Stimulated activated CD4-positive, alpha-beta T cell treated with anti-CD3 and anti-CD28 coated beads, Interleukin-2, amount 100 ng/mL, for 4 hours (primary cell): ENCODE data around the gene ANKRD11.

Source experiments
- DNase-seq: peaks from one replicate; pipeline ENCODE4 v3.0.0-alpha.2; 2020; ENCODE audit warnings: low read depth

ANKRD11 gene

DNA sequence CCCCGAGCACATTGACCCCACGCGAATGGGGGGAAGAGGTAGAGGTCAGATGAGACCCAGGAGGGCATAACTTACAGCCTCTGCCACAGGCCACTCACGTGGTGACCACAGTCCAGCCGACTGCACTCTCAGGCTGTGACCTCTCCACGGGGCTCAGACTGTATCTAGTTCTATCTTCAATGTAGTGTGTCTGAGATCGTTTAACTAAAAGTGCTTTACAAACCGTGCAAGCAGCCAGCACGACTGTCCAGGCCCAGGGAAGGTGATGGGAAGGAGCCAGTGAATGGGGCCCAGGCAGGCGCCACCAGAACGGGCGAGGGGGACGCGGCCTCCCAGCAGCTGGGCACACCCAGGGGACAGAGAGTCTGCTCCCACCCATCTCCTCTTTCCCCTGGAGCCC, 108.6 kb downstream of the ANKRD11 start:
- no peak for DNase-seq

GRCh38 chr16:89380681-89381080, 109.7 kb downstream of the ANKRD11 start:
- DNase-seq: no peak

GRCh38 chr16:89378947-89379771, 111.2 kb downstream of the ANKRD11 start:
- DNase-seq: no peak

DNA sequence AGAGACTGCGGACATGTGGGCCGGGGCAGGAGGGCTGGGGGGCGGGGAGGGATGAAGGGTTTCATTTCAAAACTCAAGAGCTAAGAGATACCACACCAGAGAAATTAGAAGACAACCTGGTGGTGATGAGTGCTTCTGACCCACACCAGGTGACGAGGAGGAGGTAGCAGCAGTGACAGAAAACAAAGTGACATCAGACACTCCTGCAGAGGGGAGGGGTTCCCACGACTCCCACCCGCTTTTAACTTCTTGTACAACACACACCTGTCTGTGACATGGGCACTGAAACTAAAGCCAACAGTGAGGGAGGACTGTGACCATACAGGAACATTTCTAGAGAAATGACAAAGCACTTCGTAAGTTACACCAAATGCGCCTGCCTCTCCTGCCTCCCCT, 112.9 kb downstream of the ANKRD11 start:
- no peak for DNase-seq

DNA sequence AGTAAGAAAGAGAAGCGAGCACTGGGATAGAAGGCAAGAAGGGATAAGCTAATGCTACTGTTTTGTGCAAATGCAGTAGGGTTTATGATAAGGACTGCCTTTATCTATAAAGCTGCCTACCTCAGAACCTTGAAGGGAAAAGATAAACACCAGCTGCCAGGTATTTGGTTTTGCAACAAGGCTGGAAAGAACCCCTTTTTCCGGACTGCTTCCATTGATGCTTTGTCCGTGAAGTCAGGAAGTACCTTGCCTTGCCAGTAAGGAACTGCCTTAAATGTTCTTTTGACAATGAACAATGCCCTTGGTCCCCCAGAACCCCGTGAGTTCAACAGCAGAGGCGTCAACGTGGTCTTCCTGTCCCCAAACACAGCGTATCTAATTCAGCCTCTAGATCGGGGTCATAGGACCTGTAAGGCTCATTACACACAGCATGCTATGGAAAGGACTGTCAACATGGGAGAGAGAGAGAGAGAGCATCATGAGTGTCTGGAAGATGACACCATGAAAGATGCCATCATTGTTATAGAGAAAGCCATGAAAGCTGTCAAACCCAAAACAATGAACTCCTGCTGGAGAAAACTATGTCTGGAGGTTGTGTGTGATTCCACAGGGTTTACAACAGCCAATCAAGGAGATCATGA, 113.4 kb downstream of the ANKRD11 start:
- no peak for DNase-seq

DNA sequence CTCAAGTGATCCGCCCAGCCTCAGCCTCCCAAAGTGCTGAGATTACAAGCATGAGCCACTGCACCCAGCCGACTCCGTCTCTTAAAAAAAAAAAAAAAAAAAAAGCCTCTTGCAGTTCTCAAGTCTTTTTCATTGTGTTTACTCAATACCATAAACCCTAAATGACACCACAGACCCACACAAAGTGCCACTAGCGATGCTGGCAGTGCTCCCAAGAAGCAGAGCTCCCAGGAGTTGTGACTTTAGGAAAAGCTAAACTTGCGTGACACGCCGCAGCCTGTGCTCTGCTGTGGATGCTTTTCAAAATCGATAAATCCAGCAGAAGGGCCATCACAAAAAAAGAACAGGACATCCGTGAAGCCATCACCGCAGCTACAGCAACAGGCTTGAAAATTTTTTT, 114.7 kb downstream of the ANKRD11 start:
- no peak for DNase-seq

- DNase-seq: no peak
Observed at GRCh38 chr16:89375021-89375420, 115.3 kb downstream of the ANKRD11 start.

GRCh38 chr16:89374393-89374960, 115.9 kb downstream of the ANKRD11 start:
- DNase-seq: no peak

DNA sequence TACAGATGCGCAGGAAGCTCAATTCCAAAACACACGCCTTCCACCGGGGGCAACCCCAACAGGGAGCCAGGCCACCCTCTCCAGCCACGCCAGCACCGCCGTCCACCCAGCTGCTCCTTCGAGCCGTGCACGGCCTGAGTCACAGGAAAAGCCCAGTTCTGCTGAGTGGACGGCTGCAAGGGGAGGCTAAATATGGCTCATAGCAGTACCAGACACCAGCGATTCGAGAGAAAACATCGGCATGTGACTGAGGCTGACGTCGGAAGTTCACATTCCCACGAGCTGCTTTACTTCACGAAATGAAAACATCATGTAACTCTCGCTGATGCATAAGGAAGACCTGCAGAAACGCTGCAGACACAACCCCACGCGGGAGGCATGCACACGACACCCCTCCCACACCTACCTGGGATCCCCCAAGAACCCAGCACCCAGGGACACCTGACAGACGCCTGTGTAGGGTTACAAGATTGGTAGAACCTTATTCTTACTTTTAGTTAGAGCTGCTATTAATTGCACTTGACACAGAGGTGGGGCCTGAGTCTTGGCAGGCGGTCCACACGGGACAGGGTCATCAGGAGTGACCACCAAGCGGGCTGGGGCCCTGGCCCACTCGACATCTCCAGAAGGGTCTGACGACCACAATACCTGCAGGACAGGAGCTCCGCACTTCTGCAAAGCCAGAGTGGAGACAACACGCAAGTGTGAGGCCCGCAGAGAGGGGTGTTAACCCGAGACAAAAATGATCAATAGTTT, 116.8 kb downstream of the ANKRD11 start:
- no peak for DNase-seq

- DNase-seq: no peak
Observed at GRCh38 chr16:89371968-89372634, 118.3 kb downstream of the ANKRD11 start.

DNA sequence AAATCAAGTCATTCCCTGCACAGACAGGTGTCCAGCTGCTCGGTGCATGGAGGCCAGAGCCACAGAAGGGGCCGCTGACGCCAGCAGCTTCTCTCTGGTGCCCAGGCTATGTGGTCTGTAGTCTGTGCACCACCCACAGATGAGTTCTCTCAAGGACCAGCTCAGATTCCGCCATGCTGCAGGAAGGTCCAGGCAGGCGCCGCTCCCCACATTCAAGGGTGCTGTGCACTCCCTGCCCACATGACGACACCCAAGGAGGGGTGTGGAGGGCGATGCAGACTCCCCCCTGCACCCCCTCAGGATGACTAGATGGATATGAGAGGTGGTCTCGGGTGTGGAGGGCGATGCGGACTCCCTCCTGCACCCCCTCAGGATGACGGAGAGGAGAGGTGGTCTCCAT, 119.0 kb downstream of the ANKRD11 start:
- no peak for DNase-seq

DNA sequence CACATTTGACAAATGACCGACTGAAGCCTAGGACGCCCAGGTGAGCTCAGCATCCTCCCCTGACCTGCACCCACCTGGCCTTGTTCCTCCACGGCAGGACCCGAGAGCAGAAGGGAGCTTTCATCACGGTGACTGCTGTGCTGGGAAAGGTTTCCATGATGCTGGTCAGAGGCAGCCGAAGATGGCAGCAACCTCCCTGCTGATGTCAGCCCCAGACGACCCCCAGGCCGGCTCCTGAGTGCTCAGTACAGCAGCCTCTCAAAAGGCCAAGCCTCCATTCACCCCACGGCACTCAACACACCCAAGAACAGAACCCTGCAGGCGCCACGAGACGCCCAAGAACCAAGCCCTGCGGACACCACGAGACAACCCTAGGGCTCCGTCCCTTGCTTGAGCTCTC, 119.8 kb downstream of the ANKRD11 start:
- DNase-seq: no peak

DNA sequence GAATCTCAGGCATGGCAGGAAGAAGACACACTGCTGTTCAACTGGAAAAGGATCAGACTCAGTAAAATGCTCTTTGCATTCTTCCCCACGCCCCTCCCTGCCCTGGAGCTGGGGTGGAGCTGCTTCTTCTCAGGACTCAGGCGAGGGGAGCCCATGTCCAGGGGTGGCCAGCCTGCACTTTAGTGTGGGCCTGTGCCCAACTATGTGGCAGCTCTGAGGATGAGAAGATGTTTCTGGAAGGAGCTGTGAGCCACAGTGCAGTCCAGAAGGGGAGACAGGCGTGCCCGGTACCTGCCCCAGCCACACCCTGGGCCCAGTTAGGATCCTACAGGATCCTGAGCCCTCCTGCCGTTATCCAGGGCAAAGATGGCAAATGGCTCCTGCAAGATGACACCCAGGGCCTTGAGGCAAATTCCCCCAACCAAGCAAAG, 120.3 kb downstream of the ANKRD11 start:
- no peak for DNase-seq

GRCh38 chr16:89369266-89369895, 121.0 kb downstream of the ANKRD11 start:
- DNase-seq: no peak

DNA sequence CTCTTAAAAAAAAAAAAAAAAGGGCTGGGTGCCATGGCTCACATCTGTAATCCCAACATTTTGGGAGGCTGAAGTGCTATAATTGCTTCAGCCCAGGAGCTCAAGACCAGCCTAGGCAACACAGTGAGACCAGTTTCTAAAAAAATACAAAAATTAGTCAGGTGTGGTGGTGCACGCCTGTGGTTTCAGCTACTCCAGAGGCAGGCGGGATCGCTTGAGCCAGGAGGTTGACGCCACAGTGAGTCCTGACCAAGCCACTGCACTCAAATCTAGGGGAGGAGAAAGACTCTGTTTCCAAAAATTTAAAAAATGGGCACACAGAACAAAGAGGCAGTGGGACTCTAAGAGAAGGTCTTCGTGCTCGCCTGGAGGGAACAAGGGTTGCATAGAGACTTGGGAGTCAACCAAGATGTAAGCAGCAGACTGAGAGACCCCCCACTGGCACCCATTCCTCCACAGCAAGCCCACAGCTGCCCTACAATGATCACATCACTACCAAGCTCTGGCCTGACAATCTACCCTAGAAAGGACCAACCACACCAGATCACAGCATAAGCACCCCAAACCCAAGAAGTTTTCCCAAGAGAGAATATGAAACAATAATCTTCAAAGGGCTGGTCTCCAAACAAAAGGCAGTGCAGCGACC, 121.6 kb downstream of the ANKRD11 start:
- DNase-seq: no peak

- no peak for DNase-seq
Observed at GRCh38 chr16:89367538-89367915, 122.8 kb downstream of the ANKRD11 start.

- no peak for DNase-seq
Observed at GRCh38 chr16:89366561-89367537, 123.5 kb downstream of the ANKRD11 start.

DNA sequence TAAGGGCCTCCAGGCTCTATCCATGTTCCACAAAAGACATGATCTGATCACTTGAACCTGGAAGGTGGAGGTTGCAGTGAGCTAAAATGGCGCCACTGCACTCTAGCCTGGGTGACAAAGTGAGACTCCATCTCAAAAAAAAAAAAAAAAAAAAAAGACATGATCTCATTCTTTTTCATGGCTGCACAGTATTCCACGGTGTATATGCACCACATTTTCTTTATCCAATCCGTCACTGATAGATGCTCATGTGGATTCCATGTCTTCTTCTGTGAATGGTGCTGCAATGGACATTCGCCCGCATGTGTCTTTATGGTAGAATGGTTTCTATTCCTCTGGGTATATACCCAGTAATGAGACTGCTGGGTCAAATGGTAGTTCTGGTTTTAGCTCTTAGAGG, 124.4 kb downstream of the ANKRD11 start:
- no peak for DNase-seq

DNA sequence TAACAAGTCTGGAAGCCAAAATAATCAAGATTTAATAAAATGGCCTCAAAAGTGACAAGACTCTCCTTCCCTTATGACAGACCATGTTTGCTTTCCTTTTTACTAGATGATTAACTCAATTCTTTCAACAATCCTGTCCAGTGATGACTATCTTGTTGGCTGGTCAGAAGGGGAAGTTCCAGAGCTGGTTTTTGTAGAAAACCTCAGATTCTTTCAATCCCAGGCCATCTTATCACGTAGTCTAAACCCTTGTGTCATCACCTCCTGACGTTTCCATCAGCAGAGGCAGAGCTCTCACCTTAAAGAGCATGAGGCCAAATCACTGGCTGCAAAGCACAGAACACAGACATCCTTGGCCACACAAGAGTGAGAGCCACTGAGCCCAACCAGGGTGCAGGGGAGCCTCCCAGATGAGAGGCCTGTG, 125.3 kb downstream of the ANKRD11 start:
- DNase-seq: no peak

DNA sequence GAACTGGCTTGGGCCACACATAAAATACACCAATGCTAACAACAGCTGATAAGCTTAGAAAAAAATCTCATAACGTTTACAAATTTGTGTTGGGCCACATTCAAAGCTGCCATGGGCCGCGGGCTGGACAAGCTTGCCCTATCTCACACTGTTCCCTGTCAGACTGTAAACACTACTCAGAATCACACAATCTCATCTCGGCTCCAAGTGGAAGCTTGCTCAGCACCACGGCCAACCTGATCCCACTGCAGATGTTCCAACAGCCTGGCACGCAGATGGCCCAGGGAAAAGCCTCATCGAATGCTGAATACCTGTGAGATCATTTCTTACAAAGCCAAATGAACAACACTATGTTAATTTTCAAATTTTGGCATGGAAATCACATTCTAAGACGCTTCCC, 125.8 kb downstream of the ANKRD11 start:
- no peak for DNase-seq
